Activated CD4-positive, alpha-beta T cell treated with anti-CD3 and anti-CD28 coated beads, Interleukin-2, amount 10 ng/mL, durations not matched to agents 7 days and 5 days (primary cell): ENCODE measurements around the gene TADA2B. TPM values are rescaled to one million over a fixed set of nuclear protein-coding genes. Genes with fewer than 3 reads are reported as not detected.

Source experiments
- CTCF ChIA-PET: fragments of 350-600 bp; sonication (Branson Sonifier 250); formaldehyde crosslinking; loops from one replicate; lab custom pipeline; 2021; ENCODE audit warnings: antibody characterized with exemption; lab: Charles Lee
- POLR2A ChIA-PET: fragments of 350-600 bp; sonication (Branson Sonifier 250); formaldehyde crosslinking; loops from one replicate; lab custom pipeline; 2021; ENCODE audit warnings: antibody characterized with exemption; lab: Charles Lee
- DNase-seq: peaks from one replicate; pipeline ENCODE4 v3.0.0-alpha.2; 2020
- H3K27ac Mint-ChIP-seq: one replicate; pipeline ENCODE4 v1.8.0; 2021; ENCODE audit warnings: mild to moderate bottlenecking, moderate library complexity, mixed read lengths
- H3K27me3 Mint-ChIP-seq: one replicate; pipeline ENCODE4 v1.8.0; 2021; ENCODE audit warnings: mixed read lengths
- H3K36me3 Mint-ChIP-seq: one replicate; pipeline ENCODE4 v1.8.0; 2021; ENCODE audit warnings: low read depth, mixed read lengths
- H3K4me1 Mint-ChIP-seq: one replicate; pipeline ENCODE4 v1.8.0; 2021; ENCODE audit warnings: mixed read lengths
- H3K4me3 Mint-ChIP-seq: one replicate; pipeline ENCODE4 v1.8.0; 2021; ENCODE audit warnings: mild to moderate bottlenecking, moderate library complexity, mixed read lengths
- H3K9me3 Mint-ChIP-seq: one replicate; pipeline ENCODE4 v1.8.0; 2021; ENCODE audit warnings: mixed read lengths
- total RNA-seq, 2 experiments: library from RNA; stranded (reverse); gene quantifications; one replicate each; pipeline ENCODE4 v1.2.3, GENCODE V29; 2021

Gene TADA2B
- total RNA-seq, 2 experiments from 2014 or later = 25.5 to 26.1 TPM

DNA sequence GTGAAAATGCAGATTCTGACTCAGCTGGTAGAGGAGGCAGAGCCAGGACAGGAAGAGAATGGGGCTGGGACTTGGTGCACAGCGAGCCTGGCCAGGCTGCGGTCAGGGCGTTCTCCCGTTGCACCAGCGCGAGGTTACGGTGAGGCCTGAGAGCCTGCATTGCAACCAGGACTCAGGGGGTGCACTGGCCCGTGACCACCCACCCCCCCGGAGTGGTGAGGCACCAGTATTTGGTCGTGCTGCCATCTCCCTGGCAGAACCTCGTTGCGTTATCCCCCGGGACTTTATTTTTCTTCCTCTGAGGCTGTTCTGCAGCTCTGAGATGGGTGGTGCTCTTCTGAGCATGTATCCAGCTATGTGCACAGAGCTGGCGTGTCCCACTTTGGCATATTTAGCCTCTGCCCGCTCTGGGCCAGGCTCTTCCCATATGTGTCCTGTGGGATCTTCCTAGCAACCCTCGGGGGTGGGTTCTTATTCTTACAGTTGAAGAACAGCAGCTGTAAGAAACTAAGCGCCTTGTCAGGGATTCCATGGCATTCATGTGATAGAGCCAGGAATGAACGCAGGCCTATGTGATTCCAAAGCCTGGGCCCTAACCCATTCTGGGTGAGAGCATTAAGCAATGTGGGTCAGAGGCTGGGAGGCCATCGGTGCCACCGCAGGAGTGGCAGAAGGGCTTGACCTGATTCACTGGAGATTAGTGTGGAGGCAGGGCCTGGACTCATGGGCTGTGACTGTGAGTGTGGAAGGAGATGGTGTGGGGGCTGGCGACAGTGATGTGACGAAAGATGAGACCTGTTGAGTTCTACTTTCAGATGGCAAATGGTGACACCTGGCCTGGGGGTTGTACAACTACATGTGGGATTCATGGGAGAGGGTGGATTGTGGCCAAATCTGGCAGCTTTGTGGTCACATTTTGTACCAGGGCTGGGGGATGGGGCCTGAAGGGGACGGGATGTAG lies 3.1 kb downstream of the TADA2B start:
- H3K27ac Mint-ChIP-seq = no peak overlapping the region
- H3K4me3 Mint-ChIP-seq = peak overlapping the region; percentile 90
- ChIA-PET POLR2A (no interaction called here), CTCF (interaction anchor here (1.0 to 9.0 kb wide), 6 partner anchors 7 to 33 kb away, joined by 3 to 128 read pairs (median 4); partner anchors contain the start of gene GRPEL1)
- H3K27me3 Mint-ChIP-seq = peaks cover 6% of the 10 kb centered on the region
- peaks cover 8% of the 10 kb centered on the region for H3K36me3 Mint-ChIP-seq
- peaks cover 46% of the 10 kb centered on the region for H3K4me1 Mint-ChIP-seq
- no peak for DNase-seq
- no peaks in the 10 kb centered on the region for H3K9me3 Mint-ChIP-seq

DNA sequence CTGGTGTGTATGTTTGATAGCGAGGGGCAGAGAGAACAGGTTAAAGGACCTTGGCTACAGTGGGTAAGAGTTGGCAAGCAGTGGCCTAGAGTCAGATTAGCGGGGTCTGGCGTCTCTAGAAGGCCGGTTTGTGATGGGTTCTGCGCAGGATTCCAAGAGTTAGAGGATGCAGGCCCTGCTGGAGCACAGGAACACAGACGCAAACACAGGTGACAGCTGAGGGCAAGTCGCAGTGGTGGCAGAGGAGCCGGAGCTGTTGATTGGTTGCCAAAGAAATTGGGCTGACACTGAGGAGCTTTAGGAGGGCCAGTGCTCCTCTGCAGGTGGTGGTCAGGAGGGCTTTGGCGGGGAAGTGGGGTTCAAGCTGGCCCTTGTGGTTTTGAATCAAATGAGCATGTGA lies 3.8 kb downstream of the TADA2B start:
- peak overlapping the region; percentile 57 for H3K27ac Mint-ChIP-seq

DNA sequence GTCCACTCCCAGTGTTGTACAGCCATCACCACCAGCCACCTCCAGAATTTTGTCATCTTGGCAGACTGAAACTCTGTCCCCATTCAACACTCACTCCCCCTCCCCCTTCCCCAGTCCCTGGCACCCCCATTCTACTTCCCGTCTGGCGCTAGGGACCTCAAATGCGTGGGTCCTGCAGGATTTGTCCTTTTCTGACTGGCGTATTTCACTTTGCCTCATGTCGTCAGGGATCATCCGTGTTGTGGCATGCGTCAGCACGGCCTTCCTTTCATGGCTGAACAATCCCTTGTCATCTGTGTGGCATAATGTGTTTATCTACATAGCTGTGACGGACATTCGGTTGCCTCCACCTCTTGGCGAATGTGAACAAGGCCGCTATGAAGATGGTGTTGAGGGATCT lies 5.5 kb downstream of the TADA2B start:
- H3K27ac Mint-ChIP-seq = no peak overlapping the region
- no peaks in the 10 kb centered on the region for H3K9me3 Mint-ChIP-seq
- H3K27me3 Mint-ChIP-seq = no peaks in the 10 kb centered on the region
- no peak overlapping the region for H3K4me3 Mint-ChIP-seq
- H3K4me1 Mint-ChIP-seq = peaks cover 46% of the 10 kb centered on the region
- DNase-seq = no peak
- ChIA-PET CTCF (interaction anchor here (3.8 kb wide), 1 partner anchor 18 kb away, joined by 15 read pairs; the partner anchor contains the start of gene GRPEL1), POLR2A (no interaction called here)
- H3K36me3 Mint-ChIP-seq = peaks cover 8% of the 10 kb centered on the region

More for the DNA sequence above, 3.8 kb downstream of the TADA2B start:
- ChIA-PET CTCF (interaction anchor here (1.0 to 9.0 kb wide), 4 partner anchors 9 to 19 kb away, joined by 3 to 128 read pairs (median 6); partner anchors contain the start of gene GRPEL1), POLR2A (no interaction called here)
- DNase-seq = no peak
- peaks cover 8% of the 10 kb centered on the region for H3K36me3 Mint-ChIP-seq
- no peaks in the 10 kb centered on the region for H3K9me3 Mint-ChIP-seq
- H3K4me3 Mint-ChIP-seq = no peak overlapping the region
- H3K4me1 Mint-ChIP-seq = peaks cover 41% of the 10 kb centered on the region
- H3K27me3 Mint-ChIP-seq = peaks cover under 1% of the 10 kb centered on the region

DNA sequence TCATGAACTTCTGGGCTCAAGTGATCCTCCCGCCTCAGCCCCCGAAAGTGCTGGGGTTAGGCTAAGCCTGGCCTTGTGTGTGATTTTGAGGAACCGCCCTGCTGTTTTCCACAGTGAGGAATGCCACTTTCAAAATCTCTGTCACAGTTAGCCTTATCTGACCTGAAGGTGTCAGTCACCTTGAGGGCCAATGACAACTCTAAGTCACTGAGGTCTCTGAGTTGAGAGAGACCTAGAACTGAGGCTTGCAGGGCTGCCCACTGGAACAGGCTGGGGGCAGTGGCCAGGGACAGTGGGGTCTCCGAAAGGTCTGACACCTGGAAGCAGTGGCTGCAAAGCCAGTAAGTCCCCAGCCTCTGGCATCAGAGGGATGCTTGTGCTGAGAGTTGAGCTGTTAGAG lies 6.1 kb downstream of the TADA2B start:
- H3K36me3 Mint-ChIP-seq = peaks cover 14% of the 10 kb centered on the region
- H3K4me1 Mint-ChIP-seq = peaks cover 50% of the 10 kb centered on the region
- CTCF ChIA-PET = interaction anchor here (1.3 to 3.8 kb wide), 2 partner anchors 18 to 31 kb away, joined by 3 to 15 read pairs; partner anchors contain the start of gene GRPEL1
- no peaks in the 10 kb centered on the region for H3K9me3 Mint-ChIP-seq
- H3K4me3 Mint-ChIP-seq = no peak overlapping the region
- no peak overlapping the region for H3K27ac Mint-ChIP-seq
- no peaks in the 10 kb centered on the region for H3K27me3 Mint-ChIP-seq
- POLR2A ChIA-PET = no interaction called here
- no peak for DNase-seq

DNA sequence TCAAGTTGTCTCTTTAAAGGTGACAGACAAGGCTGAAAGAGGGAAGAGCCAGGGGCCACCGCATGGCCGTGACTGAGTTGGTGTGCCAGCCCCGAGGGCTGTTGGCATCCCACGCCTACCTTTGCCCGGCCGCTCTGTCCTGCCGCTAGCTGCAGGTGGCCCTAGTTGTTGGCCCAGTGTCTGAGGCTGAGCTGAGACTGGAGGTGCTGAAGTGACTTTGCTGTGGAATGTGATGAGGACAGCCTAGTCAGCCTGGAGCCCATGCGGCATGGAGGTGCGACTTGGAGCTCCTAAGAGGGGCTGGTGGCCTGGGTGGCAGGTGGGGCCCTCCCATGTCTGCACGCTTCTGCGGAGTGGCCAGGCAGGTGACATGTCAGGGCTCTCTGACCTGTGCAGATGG lies 6.6 kb downstream of the TADA2B start:
- peaks cover 15% of the 10 kb centered on the region for H3K36me3 Mint-ChIP-seq
- POLR2A ChIA-PET = no interaction called here
- no peaks in the 10 kb centered on the region for H3K9me3 Mint-ChIP-seq
- peaks cover 48% of the 10 kb centered on the region for H3K4me1 Mint-ChIP-seq
- CTCF ChIA-PET = interaction anchor here (1.3 to 3.8 kb wide), 2 partner anchors 17 to 31 kb away, joined by 3 to 15 read pairs; partner anchors contain the start of gene GRPEL1
- DNase-seq = no peak
- no peak overlapping the region for H3K27ac Mint-ChIP-seq
- H3K4me3 Mint-ChIP-seq = no peak overlapping the region
- no peaks in the 10 kb centered on the region for H3K27me3 Mint-ChIP-seq

DNA sequence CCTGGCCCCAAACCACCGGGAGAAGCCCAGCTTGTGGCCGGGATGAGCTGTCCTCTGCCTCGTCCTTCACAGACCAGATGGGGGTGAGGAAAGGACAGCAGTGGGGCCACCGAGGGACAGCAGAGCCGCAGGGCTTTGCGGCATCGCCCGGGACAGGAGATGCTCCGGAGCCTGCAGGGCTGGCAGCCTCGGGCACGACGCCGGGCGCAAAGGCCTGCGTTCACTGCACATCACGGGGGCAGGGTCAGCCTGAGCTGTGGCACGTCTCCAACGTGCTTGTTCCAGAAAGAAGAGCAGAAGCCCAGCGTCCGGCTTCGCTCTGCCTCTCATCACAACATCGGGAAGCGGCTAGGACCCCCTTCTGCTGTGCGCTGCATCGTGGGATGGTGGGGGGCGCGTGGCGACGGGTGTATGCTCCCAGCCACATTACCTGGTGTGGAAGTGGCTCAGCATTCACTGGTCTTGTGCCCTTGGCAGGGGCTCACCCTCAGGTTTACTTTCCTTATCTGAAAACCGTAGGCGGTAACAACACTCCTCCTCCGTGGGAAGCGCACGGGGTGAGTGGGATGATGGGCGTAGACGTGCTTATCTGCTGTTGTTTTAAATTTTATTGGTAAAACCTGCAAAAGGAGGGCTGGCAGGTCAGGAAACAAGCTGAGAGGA lies 7.4 kb downstream of the TADA2B start:
- no peak for DNase-seq
- Mint-ChIP-seq H3K4me3 (no peak overlapping the region), H3K27me3 (no peaks in the 10 kb centered on the region), H3K27ac (no peak overlapping the region), H3K9me3 (no peaks in the 10 kb centered on the region), H3K36me3 (peaks cover 18% of the 10 kb centered on the region), H3K4me1 (peaks cover 39% of the 10 kb centered on the region)
- POLR2A ChIA-PET = no interaction called here
- CTCF ChIA-PET = interaction anchor here (0.6 to 4.9 kb wide), 4 partner anchors 7 to 127 kb away, joined by 3 to 28 read pairs (median 9); partner anchors contain the start of genes GRPEL1 and TADA2B

DNA sequence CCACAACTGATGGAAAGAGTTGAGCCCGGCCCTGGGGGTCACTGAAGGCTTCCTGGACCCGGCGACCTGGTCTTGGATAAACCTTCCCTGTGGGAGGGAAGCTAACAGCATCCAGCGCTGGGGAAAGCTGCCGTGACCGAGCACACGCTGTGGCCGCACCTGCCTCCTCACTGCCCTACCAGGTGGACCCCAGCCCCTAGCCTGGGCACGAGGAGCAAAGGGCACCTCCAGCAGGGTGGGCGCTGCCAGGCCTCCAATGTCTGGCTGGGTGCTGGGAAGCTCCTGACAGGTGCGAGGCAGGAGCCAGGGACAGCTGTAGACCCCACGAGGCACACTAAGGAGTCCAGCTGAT lies 7.9 kb downstream of the TADA2B start:
- POLR2A ChIA-PET = interaction anchor here (0.6 kb wide), 1 partner anchor 141 kb away, joined by 3 read pairs; the partner anchor contains the start of gene TBC1D14
- peaks cover 36% of the 10 kb centered on the region for H3K4me1 Mint-ChIP-seq
- CTCF ChIA-PET = interaction anchor here (0.6 to 4.9 kb wide), 3 partner anchors 8 to 128 kb away, joined by 3 to 28 read pairs (median 15); partner anchors contain the start of genes GRPEL1 and TADA2B
- H3K4me3 Mint-ChIP-seq = no peak overlapping the region
- DNase-seq = no peak
- H3K27me3 Mint-ChIP-seq = no peaks in the 10 kb centered on the region
- no peaks in the 10 kb centered on the region for H3K9me3 Mint-ChIP-seq
- H3K27ac Mint-ChIP-seq = no peak overlapping the region
- peaks cover 17% of the 10 kb centered on the region for H3K36me3 Mint-ChIP-seq

DNA sequence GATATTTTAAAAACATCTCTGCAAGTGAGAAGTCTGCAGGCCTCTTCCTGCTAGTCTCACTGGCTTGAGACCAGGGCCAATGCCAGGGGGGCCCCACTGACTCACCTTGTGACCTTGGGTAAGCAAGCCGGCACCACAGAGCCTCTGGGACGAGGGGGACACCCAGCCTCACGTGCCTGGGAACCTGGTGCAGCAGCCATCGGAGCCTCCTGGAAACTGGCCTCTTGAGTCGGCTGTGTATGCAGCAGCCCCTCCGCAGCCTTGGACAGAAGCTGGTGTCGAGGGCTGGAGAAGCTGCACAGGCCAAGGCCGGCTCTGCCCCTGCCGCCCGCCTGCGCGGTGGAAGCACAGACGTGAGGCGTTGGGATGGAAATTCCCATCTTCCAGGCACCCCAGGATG lies 8.7 kb downstream of the TADA2B start:
- peaks cover 13% of the 10 kb centered on the region for H3K36me3 Mint-ChIP-seq
- POLR2A ChIA-PET = interaction anchor here (0.6 kb wide), 1 partner anchor 142 kb away, joined by 3 read pairs; the partner anchor contains the start of gene TBC1D14
- no peaks in the 10 kb centered on the region for H3K9me3 Mint-ChIP-seq
- H3K27ac Mint-ChIP-seq = no peak overlapping the region
- H3K4me3 Mint-ChIP-seq = no peak overlapping the region
- CTCF ChIA-PET = interaction anchor here (3.8 to 4.9 kb wide), 2 partner anchors 9 to 15 kb away, joined by 15 to 28 read pairs; partner anchors contain the start of genes GRPEL1 and TADA2B
- no peaks in the 10 kb centered on the region for H3K27me3 Mint-ChIP-seq
- peaks cover 28% of the 10 kb centered on the region for H3K4me1 Mint-ChIP-seq
- no peak for DNase-seq

DNA sequence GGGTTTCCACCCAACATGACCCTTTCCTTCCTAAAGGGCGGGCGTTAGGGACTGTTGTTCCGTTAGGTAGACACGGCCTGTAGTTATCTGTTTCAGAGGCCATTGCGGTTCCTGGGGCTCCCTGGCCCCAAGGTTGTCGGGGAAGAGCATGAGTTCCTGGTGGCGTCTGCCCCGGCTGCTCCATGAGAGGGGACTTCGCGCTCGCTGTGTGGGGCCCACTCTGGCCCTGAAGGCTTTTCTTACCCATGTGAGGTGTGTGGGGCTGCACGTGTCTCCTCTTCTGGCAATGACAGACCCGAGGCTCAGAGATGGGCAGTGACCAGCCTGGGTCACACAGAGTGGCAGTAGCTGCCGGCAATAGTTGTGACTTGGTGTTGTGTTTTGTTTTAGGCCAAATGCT lies 9.1 kb downstream of the TADA2B start:
- Mint-ChIP-seq H3K27ac (peak overlapping the region; percentile 76), H3K27me3 (no peaks in the 10 kb centered on the region), H3K36me3 (peaks cover 13% of the 10 kb centered on the region), H3K9me3 (no peaks in the 10 kb centered on the region), H3K4me3 (peak overlapping the region; percentile 5), H3K4me1 (peaks cover 24% of the 10 kb centered on the region)
- ChIA-PET CTCF (interaction anchor here (1.0 to 4.9 kb wide), 2 partner anchors 9 to 13 kb away, joined by 4 to 28 read pairs; partner anchors contain the start of gene TADA2B), POLR2A (interaction anchor here (0.5 to 0.7 kb wide), 2 partner anchors 54 to 152 kb away, joined by 3 read pairs; no protein-coding TSS in a partner anchor)
- DNase-seq = no peak

DNA sequence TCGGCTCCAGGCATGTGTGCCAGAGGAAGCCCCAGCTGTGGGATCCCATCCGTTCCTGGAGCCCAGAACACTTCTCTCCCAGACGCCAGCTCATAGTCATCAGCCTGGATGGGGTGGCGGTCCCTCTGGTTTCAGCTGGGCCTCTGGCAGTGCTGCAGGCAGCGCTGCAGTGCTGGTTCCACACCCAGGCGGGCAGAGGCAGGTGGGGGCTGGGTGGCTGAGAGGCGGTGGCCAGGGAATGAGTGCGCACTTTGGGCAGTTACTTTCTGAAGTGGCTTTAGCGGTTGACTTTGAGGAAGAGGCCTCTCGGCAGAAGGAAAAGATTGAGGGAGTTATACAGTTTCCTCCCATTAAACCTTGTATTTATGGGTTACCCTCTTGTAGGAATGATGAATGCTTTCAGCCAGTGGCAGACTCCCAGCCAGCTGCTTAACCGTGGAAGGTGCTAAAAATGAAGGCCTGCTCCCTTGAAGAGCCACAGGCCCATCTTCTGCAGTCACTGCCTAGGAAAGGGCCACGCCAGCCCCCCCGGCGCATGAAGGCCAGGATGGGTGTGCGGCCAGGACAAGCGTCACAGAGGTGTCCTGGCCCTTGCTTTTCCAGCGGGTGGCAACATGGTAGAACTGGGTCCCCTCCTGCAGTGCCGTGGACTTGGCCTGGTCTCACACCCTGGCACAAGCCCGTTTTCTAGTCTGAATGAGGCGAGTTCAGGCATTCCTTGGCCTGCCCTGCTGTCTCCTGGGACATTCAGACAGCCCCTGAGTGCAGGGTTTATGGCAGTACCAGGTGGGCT lies 9.9 kb downstream of the TADA2B start:
- H3K27me3 Mint-ChIP-seq = no peaks in the 10 kb centered on the region
- no peaks in the 10 kb centered on the region for H3K9me3 Mint-ChIP-seq
- peak overlapping the region; percentile 5 for H3K4me3 Mint-ChIP-seq
- CTCF ChIA-PET = interaction anchor here (0.8 to 4.9 kb wide), 5 partner anchors 8 to 54 kb away, joined by 3 to 28 read pairs (median 4); partner anchors contain the start of gene TADA2B
- H3K36me3 Mint-ChIP-seq = peaks cover 17% of the 10 kb centered on the region
- POLR2A ChIA-PET = interaction anchor here (0.5 to 0.7 kb wide), 2 partner anchors 54 to 153 kb away, joined by 3 read pairs; no protein-coding TSS in a partner anchor
- peaks cover 24% of the 10 kb centered on the region for H3K4me1 Mint-ChIP-seq
- peak; percentile 22 for DNase-seq
- peak overlapping the region; percentile 76 for H3K27ac Mint-ChIP-seq

DNA sequence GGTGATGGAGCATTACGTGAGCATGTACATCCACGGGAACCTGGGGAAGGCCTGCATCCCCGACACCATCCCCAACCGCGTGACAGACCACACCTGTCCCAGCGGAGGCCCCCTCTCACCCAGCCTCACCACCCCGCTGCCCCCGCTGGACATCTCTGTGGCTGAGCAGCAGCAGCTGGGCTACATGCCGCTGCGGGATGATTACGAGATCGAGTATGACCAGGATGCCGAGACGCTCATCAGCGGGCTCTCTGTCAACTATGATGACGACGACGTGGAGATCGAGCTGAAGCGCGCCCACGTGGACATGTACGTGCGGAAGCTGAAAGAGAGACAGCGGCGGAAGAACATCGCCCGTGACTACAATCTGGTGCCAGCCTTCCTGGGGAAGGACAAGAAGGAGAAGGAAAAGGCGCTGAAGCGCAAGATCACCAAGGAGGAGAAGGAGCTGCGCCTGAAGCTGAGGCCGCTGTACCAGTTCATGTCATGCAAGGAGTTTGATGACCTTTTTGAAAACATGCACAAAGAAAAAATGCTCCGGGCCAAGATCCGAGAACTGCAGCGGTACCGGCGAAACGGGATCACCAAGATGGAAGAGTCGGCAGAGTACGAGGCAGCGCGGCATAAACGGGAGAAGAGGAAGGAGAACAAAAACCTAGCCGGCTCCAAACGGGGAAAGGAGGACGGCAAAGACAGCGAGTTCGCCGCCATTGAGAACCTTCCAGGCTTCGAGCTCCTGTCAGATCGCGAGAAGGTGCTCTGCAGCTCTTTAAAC lies 11.1 kb downstream of the TADA2B start:
- POLR2A ChIA-PET = no interaction called here
- CTCF ChIA-PET = interaction anchor here (0.8 to 4.9 kb wide), 7 partner anchors 8 to 56 kb away, joined by 3 to 28 read pairs (median 4); partner anchors contain the start of genes GRPEL1 and TADA2B
- H3K27me3 Mint-ChIP-seq = no peaks in the 10 kb centered on the region
- peaks cover 20% of the 10 kb centered on the region for H3K36me3 Mint-ChIP-seq
- H3K4me3 Mint-ChIP-seq = no peak overlapping the region
- no peak for DNase-seq
- H3K27ac Mint-ChIP-seq = peak overlapping the region; percentile 62
- peaks cover 27% of the 10 kb centered on the region for H3K4me1 Mint-ChIP-seq
- no peaks in the 10 kb centered on the region for H3K9me3 Mint-ChIP-seq
